Tibial artery (tissue), 4 donors: ENCODE data around the gene CPLX3.

Experiments
- DNase-seq, 2 donors: peaks; one replicate each; pipeline ENCODE4 v3.0.0-alpha.2; 2019
- H3K27ac ChIP-seq, 2 donors: fragments of 200-600 bp; sonication (generic) in 1 of 2; 1 replicate in 1 of 2; 2 replicates in 1 of 2; pipeline ENCODE4 v1.5.1; 2018 to 2019; ENCODE audit warnings: mild to moderate bottlenecking in 1 of 2
- H3K27me3 ChIP-seq, 2 donors: fragments of 200-600 bp; sonication (generic) in 1 of 2; one replicate each; pipeline versions ENCODE4 v1.5.1 to v1.6.0; 2016 to 2019
- H3K36me3 ChIP-seq, 3 donors: fragments of 200-600 bp; sonication (generic) in 2 of 3; one replicate each; pipeline ENCODE4 v1.5.1; 2016 to 2019; ENCODE audit warnings: mild to moderate bottlenecking in 2 of 3
- H3K4me1 ChIP-seq, 4 donors: fragments of 200-600 bp; sonication (generic) in 2 of 4; 1 replicate in 3 of 4; 2 replicates in 1 of 4; pipeline ENCODE4 v1.5.1; 2016 to 2019
- H3K4me3 ChIP-seq, 2 donors: fragments of 200-600 bp; sonication (generic) in 1 of 2; 1 replicate in 1 of 2; 2 replicates in 1 of 2; pipeline ENCODE4 v1.5.1; 2018 to 2019; ENCODE audit warnings: mild to moderate bottlenecking in 2 of 2
- H3K9me3 ChIP-seq, 3 donors: fragments of 200-600 bp; sonication (generic) in 1 of 3; one replicate each; pipeline ENCODE4 v1.5.1; 2016 to 2019
- intact Hi-C: fragments of 100-400 bp; cut with DNase I; formaldehyde crosslinking; loops from one replicate; pipeline ENCODE4 v1.15.0; 2023; ENCODE audit warnings: low total_unique reads
- TF ChIP-seq, protein P1 (sequence below), 2 experiments: fragments of 200-600 bp in 1 of 2; fragments of 450-650 bp in 1 of 2; IDR thresholded peaks; one replicate each; pipeline ENCODE4 v1.5.1; 2017 to 2019; ENCODE audit warnings: antibody characterized with exemption in 2 of 2, mild to moderate bottlenecking in 1 of 2, moderate library complexity in 1 of 2

Gene CPLX3, protein sequence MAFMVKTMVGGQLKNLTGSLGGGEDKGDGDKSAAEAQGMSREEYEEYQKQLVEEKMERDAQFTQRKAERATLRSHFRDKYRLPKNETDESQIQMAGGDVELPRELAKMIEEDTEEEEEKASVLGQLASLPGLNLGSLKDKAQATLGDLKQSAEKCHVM

DNA sequence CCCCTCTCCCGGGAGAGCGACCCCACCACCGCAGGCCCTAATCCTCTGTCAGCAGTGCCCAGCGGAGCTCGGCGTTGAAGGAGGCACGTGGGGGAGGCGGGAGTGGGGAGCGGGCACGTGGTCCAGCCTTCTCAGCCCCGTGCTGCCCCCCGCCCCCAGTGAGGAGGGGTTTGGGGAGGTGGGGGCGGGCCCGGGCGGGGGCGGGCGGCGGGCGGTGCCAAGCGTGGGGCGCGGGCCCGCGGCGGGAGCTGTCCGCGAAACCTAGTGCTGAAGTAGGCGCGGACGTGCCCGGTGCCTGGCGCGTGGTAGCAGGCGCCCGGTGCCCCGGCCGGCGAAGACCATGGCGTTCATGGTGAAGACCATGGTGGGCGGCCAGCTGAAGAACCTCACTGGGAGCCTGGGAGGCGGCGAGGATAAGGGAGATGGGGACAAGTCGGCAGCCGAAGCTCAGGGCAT lies at the start of gene CPLX3:
CPLX3 (plus strand) TSS at position 264 of the 456 bp plus-strand sequence; CDS start at position 341, 77 bp downstream.
- Histone ChIP-seq H3K27me3 (peaks cover 0 to 64% of the 10 kb centered on the region in 2 donors), H3K4me3 (no peak within 1 kb of the TSS), H3K36me3 (no peaks in the 10 kb centered on the region), H3K9me3 (no peaks in the 10 kb centered on the region), H3K4me1 (peaks cover 0 to 8% (median 0%) of the 10 kb centered on the region in 4 donors), H3K27ac (no peak within 1 kb of the TSS)
- TF ChIP-seq, protein P1, sequence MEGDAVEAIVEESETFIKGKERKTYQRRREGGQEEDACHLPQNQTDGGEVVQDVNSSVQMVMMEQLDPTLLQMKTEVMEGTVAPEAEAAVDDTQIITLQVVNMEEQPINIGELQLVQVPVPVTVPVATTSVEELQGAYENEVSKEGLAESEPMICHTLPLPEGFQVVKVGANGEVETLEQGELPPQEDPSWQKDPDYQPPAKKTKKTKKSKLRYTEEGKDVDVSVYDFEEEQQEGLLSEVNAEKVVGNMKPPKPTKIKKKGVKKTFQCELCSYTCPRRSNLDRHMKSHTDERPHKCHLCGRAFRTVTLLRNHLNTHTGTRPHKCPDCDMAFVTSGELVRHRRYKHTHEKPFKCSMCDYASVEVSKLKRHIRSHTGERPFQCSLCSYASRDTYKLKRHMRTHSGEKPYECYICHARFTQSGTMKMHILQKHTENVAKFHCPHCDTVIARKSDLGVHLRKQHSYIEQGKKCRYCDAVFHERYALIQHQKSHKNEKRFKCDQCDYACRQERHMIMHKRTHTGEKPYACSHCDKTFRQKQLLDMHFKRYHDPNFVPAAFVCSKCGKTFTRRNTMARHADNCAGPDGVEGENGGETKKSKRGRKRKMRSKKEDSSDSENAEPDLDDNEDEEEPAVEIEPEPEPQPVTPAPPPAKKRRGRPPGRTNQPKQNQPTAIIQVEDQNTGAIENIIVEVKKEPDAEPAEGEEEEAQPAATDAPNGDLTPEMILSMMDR (IDR thresholded peaks at IDR 0.05) = no peak
- intact Hi-C loops = no loop called here
- DNase-seq = no peak

DNA sequence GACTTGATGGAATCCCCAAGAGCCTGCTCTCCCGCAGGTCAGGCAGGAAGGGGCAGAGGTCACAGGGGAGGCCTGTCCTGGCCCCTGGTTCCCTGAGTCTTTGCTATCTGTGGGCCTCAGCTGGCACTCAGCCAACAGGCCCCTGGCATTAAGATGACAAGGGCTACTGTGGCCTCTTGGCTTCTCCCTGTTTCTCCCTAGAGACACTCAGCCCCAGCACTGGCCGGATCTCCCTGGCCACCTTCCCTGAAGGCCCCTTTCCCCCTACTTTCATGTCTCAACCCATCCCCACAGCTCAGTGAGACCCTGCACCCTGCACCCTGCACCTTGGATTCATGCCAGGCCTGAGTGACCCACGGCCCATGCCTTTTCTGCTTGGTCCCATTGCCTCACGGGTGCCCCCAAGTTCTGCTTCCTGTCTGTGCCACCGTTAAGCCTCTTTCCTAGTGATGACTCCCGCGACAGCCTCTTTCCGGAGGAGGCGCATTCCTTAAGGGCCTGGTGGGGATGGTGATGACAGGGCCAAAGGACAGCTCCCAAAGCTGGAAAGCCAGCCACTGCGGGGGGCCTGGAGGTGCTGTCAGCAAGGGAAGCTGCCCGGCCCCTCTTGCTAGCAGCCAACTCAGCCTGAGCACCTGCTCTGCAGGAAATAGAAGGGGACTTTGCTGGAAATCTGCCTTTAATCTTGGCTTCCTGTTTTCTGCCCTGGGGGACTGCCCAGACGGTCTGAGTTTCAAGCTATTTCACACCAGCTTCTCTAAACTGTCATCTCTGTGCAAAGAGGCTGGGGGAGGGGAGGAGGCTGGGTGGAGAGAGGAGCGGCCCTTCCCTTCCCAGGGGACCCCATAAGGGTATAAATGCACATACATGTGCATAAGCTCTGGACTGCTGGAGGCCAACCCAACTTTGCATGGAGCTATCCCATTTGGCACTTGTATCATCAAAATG lies 49.3 kb upstream of the CPLX3 start:
- intact Hi-C loops = loop anchor here (5.0 kb wide), 1 partner anchor 175 kb away; no protein-coding TSS in a partner anchor
- TF ChIP-seq, protein P1 (IDR thresholded peaks at IDR 0.05) = no peak
- Histone ChIP-seq H3K9me3 (no peaks in the 10 kb centered on the region), H3K4me3 (no peak overlapping the region), H3K4me1 (peaks cover 0 to 24% (median 12%) of the 10 kb centered on the region in 4 donors), H3K27ac (no peak overlapping the region), H3K36me3 (no peaks in the 10 kb centered on the region), H3K27me3 (no peaks in the 10 kb centered on the region)
- no peak for DNase-seq

DNA sequence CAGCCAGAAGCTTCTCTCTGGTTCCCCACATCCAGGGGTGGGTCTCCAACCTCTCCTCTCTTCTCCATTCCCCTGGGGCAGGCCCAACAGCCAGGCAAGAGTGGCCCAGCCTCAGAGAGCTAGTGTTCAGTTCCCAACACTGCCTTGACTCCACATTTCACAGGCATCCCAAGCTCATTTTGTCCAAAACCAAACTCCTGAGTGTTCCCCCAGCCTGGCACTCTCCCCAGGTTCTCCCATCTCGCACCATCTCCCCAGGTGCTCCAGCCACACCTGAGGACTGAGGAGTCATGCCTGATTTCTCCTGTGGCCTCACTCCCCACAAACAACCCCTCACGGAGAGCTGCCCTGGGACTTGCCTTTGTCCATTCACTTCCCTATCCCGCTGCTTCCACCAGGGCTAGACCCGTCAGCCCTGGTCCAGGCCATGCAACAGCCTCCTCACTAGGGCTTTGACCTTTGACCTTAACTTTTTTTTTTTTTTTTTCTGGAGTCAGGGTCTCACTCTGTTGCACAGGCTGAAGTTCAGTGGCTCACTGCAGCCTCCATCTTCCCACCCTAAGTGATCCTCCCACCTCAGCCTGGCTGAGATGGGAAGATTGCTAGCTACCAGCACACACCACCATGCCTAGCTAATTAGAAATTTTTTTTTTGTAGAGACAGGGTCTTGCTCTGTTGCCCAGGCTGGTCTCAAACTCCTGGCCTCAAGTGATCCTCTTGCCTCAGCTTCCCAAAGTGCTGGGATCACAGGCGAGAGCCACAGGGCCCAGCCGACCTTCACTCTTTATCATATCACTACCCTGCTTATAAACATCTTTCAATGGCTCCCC lies 48.4 kb upstream of the CPLX3 start:
- Histone ChIP-seq H3K9me3 (no peaks in the 10 kb centered on the region), H3K4me3 (no peak overlapping the region), H3K36me3 (no peaks in the 10 kb centered on the region), H3K27me3 (no peaks in the 10 kb centered on the region), H3K4me1 (peaks cover 0 to 29% (median 17%) of the 10 kb centered on the region in 4 donors), H3K27ac (no peak overlapping the region)
- DNase-seq = no peak
- intact Hi-C loops = loop anchor here (5.0 kb wide), 1 partner anchor 174 kb away; no protein-coding TSS in a partner anchor
- TF ChIP-seq, protein P1 (IDR thresholded peaks at IDR 0.05) = no peak

DNA sequence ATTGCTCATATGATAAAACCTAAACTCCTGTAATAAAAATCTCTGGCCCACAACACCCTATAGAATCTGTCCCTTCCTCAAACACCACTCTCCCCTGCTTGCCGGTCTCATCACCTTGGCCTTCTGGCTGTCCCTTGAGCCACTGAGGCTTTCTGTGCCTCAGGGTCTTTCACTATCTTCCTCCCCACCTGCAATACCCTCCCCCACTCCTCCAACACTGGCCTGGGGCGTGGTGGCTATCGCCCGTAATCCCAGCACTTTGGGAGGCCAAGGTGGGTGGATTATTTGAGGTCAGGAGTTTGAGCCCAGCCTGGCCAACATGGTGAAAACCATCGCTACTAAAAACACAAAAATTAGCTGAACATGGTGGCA lies 47.8 kb upstream of the CPLX3 start:
- Histone ChIP-seq H3K36me3 (no peaks in the 10 kb centered on the region), H3K27ac (no peak overlapping the region), H3K27me3 (no peaks in the 10 kb centered on the region), H3K4me3 (no peak overlapping the region), H3K4me1 (peaks cover 0 to 35% (median 23%) of the 10 kb centered on the region in 4 donors), H3K9me3 (no peaks in the 10 kb centered on the region)
- DNase-seq = no peak
- TF ChIP-seq, protein P1 (IDR thresholded peaks at IDR 0.05) = no peak
- intact Hi-C loops = loop anchor here (5.0 kb wide), 1 partner anchor 174 kb away; no protein-coding TSS in a partner anchor

DNA sequence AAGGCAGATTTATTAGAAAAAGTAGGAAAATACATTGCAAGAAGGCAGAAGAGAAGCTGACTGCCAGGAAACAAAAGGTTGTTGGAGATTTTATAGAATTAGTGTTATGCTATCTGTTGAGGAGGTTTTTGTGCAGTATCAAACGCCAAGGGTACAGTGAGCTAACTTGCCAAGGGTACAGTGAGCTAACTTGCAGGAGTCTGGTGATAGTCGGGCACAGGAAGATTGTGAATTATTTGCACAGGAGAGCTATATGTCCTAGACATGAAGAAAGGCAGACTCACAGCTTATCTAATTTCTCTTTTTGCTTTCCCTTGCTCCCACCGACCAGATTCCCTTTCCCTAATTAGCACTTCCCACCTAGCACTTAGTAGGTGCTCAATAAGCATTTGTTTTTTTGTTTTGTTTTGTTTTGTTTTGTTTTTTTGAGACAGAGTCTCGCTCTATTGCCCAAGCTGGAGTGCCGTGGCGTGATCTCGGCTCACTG lies 47.2 kb upstream of the CPLX3 start:
- Histone ChIP-seq H3K36me3 (no peaks in the 10 kb centered on the region), H3K9me3 (no peaks in the 10 kb centered on the region), H3K4me3 (no peak overlapping the region), H3K27ac (no peak overlapping the region), H3K4me1 (peaks cover 0 to 41% (median 29%) of the 10 kb centered on the region in 4 donors), H3K27me3 (no peaks in the 10 kb centered on the region)
- TF ChIP-seq, protein P1 (IDR thresholded peaks at IDR 0.05) = no peak
- intact Hi-C loops = loop anchor here (5.0 kb wide), 1 partner anchor 173 kb away; no protein-coding TSS in a partner anchor
- no peak for DNase-seq
